GM18505 (cell line): ENCODE results near the gene PLEKHG5.

Experiments used
- ATAC-seq: cut with Tn5 transposase; IDR thresholded peaks from one replicate; pipeline ENCODE4 v1.9.1; 2021; ENCODE audit not compliant: unreplicated experiment
- POLR2A ChIP-seq: IDR thresholded peaks from 4 replicates; pipeline ENCODE4 v1.6.1; 2011; ENCODE audit warnings: borderline replicate concordance; ENCODE audit not compliant: insufficient read depth, insufficient read length; ENCODE audit errors: extremely low read depth

Gene PLEKHG5

GRCh38 chr1:6515771-6516170 is 24.3 kb upstream of the PLEKHG5 start:
- ATAC-seq: no peak
- TF ChIP-seq POLR2A: no peak

- no peak for TF ChIP-seq POLR2A
- ATAC-seq: no peak
These were observed 21.9 kb upstream of the PLEKHG5 start for GRCh38 chr1:6513320-6513801.

GRCh38 chr1:6512908-6513280 is 21.4 kb upstream of the PLEKHG5 start:
- no peak for ATAC-seq
- TF ChIP-seq POLR2A: no peak

DNA sequence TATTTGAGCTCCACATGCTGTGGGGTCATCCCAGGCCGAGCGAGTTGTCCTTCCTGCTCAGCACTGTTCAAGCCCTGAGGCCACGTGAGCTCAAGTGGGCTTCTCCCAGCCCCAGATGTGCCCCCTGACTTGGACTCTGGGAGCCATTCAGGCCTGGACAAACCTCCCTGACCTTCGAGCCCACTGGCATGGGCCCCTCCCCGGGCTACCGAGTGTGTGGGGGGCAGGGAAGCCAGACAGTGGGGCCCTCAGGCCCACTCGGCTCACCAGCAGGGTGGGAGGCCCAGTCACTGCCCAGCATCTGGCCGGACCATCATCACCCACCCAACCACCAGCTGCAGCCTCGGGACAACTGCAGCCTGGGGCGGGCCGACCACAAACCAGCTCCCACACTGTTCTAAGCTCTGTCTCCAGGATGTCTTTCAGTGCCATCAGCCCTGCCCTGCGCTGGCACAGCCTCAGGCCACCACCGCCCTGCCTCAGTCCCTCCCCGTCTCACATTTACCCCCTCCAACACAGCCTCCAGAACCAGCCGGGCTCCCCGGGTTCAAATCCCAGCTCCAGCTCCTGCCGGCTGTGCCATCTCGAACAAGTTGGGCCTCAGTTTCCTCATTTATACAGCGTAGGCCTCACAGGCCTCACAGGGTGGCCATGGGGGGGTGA is 20.9 kb upstream of the PLEKHG5 start:
- ATAC-seq: no peak
- TF ChIP-seq POLR2A: no peak

DNA sequence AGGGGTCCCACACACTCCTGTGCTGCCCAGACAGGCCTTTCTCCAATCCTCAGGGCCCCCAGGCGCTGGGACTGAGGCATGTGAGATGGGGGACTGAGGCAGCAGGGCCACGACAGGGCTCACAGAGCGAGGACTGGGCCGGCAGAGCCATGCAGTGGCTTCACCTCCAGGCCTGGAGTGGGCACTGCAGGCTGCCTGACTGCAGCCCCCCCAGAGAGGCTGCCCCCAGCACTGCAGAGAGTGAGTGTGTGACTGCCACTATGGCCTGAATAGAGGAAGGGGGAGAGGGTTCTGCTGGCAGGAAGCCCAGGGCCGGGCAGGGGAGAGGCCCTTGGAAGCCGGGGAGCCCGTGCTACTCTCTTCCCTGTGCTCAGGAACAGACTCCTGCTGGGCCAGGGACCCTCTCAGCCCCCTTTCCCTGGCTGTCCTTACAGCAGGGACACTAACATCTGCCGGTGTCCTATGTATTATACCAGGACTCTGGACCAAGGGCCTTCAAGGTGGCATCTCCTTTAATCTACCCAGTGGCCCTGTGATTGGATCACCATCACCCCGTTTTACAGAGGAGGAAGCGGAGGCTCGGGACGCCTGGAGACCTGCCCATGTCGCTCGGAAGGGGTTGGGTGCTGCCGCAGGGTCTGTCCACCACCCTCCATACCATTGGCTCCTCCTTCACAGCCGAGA is 20.2 kb upstream of the PLEKHG5 start:
- no peak for ATAC-seq
- no peak for TF ChIP-seq POLR2A

GRCh38 chr1:6511056-6511455 is 19.6 kb upstream of the PLEKHG5 start:
- no peak for ATAC-seq
- TF ChIP-seq POLR2A: no peak

GRCh38 chr1:6510493-6510892 is 19.0 kb upstream of the PLEKHG5 start:
- ATAC-seq: no peak
- TF ChIP-seq POLR2A: no peak

GRCh38 chr1:6509919-6510291 is 18.4 kb upstream of the PLEKHG5 start:
- no peak for TF ChIP-seq POLR2A
- no peak for ATAC-seq

DNA sequence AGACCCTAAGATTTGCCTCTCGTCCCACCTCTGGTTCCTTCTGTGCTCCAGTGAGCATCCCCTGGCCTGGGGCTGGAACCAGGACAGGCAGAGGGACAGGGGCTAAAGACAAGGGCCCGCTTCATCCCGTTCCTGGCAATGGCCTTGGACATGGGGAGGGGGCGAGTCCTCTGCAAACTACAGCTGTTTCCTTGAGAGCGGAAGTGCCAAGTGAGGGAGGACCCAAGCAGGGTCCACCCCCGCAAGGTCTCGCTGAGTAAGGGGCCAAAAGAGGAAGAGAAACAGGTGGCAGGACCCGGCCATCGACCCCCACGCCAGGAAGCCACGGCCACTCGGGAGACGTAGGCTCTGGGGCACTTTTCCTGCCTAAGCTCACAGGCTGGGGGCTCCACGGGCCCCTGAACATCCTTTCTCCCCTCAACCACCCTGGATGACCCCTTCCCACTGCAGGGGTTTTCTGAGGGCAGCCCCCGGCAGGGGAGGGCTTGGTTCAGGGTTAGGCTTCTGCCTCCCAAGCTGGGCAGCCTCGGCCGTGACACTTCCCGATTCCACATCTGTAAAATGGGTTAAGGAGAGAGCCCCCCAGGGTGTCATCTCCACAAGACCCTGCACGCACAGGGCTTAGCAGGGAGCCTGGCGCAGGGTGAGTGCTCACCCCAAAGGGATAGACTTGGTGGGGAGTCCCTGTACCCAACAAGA is 17.9 kb upstream of the PLEKHG5 start:
- ATAC-seq: no peak
- TF ChIP-seq POLR2A: no peak

- no peak for ATAC-seq
These were observed 17.3 kb upstream of the PLEKHG5 start for GRCh38 chr1:6508816-6509189.

DNA sequence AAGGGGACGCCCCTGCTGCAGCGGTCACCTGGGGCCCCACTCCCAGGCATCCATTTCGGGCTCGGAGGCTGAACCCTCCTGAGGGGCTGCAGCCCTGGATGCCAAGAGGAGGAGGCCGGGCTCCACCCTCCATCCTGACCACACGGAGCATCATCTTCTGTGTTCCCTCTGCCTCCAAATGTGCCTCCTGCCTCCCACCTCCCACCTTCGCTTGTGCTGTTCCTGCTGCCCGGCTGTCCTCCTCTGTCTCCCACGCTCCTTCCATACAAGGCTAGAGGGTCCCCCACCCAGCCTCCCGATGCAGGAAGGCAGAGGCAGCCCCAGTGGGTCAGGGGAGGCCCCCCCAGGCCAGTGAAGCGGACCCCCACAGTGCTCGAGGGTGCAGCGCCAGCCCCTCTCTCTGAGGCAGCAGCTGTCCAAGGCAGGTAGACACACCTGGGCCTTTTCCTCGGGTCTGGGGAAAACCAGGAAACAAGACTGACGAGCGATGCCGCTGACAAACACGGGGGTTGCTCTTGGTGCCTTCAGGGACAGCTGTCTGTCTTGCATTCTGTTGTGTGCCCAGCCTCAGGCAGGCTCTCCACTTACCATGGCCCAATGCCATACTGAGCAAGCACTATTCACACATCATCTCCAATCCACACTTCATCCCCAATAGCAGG is 16.8 kb upstream of the PLEKHG5 start:
- TF ChIP-seq POLR2A: no peak
- ATAC-seq: no peak

More at GRCh38 chr1:6508816-6509189, 17.3 kb upstream of the PLEKHG5 start:
- TF ChIP-seq POLR2A: no peak

DNA sequence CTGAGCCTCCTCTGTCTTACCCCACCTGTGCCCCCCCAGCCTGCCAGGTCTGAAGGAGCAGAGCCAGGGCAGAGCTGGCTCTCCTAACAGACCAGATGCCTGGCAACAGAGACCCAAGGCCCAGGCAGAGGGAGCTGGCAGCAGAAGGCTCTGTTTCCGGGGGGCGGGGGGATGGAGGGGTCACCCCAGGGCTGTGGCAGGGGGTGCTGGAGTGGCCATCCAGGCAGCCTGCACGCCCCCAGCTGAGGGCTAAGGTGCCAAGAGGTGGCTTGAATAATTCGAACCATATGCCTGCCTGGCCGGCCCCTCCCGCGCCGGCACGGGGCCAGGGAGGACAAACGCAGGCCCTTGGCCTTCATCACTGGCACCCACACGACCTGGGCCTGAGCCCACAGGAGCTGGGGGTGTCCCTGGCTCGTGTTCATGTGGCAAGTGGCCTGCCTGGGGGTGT is 16.0 kb upstream of the PLEKHG5 start:
- no peak for ATAC-seq
- no peak for TF ChIP-seq POLR2A

- ATAC-seq: no peak
- no peak for TF ChIP-seq POLR2A
These were observed 15.6 kb upstream of the PLEKHG5 start for GRCh38 chr1:6507037-6507428.
